Keratinocyte (primary cell): ENCODE results near the gene ASTN2.

Experiments used
- CTCF ChIP-seq, 3 experiments: IDR thresholded peaks in 1 of 3; conservative IDR thresholded peaks in 1 of 3; optimal IDR thresholded peaks in 1 of 3; 2 replicates in 2 of 3; 3 replicates in 1 of 3; pipeline versions ENCODE3 to v1.5.1; 2011; ENCODE audit warnings: low read length in 3 of 3, mild to moderate bottlenecking in 3 of 3, moderate library complexity in 2 of 3, control low read depth in 1 of 3, inconsistent platforms in 1 of 3; ENCODE audit not compliant: insufficient read depth in 2 of 3; ENCODE audit errors: extremely low read depth in 1 of 3
- EZH2 ChIP-seq: IDR thresholded peaks from one replicate; pipeline ENCODE4 v1.6.1; 2012; ENCODE audit warnings: inconsistent platforms, mild to moderate bottlenecking, low read length, moderate library complexity

- TF ChIP-seq CTCF (optimal IDR thresholded peaks at IDR 0.05 in 1 of 3, IDR thresholded peaks at IDR 0.05 in 1 of 3, conservative IDR thresholded peaks at IDR 0.05 in 1 of 3; ENCODE audit: extremely low read depth in 1 of 3, insufficient read depth in 2 of 3, low read length in 3 of 3) (no peak), EZH2 (no peak)
Observed at GRCh38 chr9:116409638-116410037, 1005.2 kb downstream of the ASTN2 start.
